ENCODE measurements around the gene SOCS4.

SOCS4 gene, protein sequence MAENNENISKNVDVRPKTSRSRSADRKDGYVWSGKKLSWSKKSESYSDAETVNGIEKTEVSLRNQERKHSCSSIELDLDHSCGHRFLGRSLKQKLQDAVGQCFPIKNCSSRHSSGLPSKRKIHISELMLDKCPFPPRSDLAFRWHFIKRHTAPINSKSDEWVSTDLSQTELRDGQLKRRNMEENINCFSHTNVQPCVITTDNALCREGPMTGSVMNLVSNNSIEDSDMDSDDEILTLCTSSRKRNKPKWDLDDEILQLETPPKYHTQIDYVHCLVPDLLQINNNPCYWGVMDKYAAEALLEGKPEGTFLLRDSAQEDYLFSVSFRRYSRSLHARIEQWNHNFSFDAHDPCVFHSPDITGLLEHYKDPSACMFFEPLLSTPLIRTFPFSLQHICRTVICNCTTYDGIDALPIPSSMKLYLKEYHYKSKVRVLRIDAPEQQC

DNA sequence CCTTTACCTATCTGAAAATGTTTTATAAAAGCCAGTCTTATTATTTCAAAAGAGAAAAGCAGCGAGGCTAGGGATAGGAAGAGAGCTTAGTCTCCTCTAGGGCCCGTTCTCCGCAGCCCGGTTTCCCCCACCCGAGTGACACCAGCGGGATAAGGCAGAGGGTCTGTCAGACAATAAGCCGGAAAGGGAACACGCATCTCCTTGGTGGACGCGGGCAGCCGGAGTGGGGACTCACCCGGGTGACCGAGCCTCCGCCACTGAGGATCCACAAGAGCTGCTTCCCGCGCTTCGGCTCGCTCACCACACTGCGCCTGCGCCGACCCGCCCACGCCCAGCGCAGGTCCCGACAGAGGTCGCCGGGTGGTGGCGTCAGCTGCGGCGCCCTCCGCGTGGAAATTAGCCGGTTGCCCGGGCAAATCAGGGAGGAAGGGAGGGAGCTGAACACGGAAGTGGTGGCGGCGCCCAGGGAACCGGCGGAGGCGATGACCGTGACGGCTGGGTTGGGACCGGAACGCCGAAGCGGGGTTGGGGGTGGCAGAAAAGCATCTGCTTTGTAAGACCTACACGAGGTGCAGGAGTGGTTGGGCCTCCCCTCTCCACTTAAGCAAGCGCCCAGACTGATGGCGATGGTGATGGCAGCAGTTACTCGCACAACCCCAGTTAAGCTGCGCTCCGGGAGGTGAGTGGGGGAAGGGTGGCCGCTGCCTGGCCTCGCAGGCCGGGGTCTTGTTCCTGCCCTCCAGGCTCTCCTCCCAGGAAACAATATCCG is at the start of gene SOCS4, which contains the start of gene WDHD1:
TSS of gene SOCS4 (plus strand) at position 444 of the 769 bp plus-strand sequence. CDS start 15,806 bp downstream, outside the sequence.
TSS of gene WDHD1 (minus strand) at position 307 of the 769 bp plus-strand sequence. CDS start 312 bp downstream, outside the sequence.
- TF ChIP-seq, protein P1, sequence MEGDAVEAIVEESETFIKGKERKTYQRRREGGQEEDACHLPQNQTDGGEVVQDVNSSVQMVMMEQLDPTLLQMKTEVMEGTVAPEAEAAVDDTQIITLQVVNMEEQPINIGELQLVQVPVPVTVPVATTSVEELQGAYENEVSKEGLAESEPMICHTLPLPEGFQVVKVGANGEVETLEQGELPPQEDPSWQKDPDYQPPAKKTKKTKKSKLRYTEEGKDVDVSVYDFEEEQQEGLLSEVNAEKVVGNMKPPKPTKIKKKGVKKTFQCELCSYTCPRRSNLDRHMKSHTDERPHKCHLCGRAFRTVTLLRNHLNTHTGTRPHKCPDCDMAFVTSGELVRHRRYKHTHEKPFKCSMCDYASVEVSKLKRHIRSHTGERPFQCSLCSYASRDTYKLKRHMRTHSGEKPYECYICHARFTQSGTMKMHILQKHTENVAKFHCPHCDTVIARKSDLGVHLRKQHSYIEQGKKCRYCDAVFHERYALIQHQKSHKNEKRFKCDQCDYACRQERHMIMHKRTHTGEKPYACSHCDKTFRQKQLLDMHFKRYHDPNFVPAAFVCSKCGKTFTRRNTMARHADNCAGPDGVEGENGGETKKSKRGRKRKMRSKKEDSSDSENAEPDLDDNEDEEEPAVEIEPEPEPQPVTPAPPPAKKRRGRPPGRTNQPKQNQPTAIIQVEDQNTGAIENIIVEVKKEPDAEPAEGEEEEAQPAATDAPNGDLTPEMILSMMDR (IDR thresholded peaks at IDR 0.05; ENCODE audit: borderline replicate concordance, insufficient read depth, low read depth, low read length): 0 out of 2 replicates have a peak, but pooled peaks have one; percentile 4
- H3K4me3 ChIP-seq (ENCODE audit: low read depth, low read length): peak within 1 kb of the TSS; percentile 99

DNA sequence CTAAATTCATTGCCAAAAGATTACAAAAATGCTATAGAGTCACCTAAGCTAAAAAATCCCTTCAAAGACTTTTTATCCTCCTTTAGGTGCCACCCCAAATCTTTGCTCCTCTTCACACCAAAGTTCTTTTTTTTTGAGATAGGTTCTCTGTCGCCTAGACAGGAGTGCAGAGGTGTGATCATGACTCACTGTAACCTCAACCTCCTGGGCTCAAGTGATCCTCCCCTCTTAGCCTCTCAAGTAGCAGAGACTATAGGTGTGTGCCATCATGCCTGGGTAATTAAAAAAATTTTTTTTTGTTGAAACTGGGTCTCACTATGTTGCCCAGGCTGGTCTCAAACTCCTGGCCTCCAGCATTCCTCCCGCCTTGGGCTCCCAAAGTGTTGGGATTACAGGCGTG is 48.0 kb upstream of the SOCS4 start:
- no peak overlapping the region for H3K4me3 ChIP-seq (ENCODE audit: low read depth, low read length)
- TF ChIP-seq, protein P1 (IDR thresholded peaks at IDR 0.05; ENCODE audit: borderline replicate concordance, insufficient read depth, low read depth, low read length): no peak

DNA sequence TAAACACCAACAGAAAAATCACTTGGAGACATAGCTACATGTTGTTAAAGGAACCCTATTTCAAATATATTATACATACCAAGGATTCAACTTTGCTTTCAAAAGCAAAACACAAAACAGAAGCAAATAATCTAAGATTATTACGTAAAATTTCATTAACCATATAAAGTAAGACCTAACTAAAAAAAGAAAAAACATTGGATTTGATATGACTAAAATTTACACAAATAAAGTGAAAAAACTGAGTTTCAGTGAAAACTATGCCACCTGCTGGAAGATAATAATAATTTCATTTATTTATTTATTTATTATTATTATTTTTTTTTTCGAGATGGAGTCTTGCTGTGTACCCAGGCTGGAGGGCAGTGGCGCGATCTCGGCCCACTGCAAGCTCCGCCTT is 45.3 kb upstream of the SOCS4 start:
- TF ChIP-seq, protein P1 (IDR thresholded peaks at IDR 0.05; ENCODE audit: borderline replicate concordance, insufficient read depth, low read depth, low read length): no peak
- no peak overlapping the region for H3K4me3 ChIP-seq (ENCODE audit: low read depth, low read length)

DNA sequence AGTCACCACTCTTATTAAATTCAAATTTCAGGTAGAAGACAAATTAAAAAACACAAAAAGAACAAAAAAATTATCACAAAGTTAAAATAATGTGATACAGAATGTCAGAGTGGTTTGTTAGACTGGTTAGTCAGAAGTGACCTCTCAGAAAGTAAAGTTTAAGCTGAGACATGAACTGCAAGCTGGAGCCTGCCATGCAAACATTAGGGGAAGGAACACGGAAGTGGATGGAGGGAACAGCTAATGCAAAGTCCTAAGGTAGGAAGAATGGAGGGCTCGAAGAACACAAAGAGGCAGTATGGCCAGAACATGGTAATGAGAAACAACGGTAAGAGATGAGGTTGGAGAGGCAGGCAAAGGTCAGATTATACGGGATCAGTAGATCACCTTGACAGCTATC is 41.9 kb upstream of the SOCS4 start:
- TF ChIP-seq, protein P1 (IDR thresholded peaks at IDR 0.05; ENCODE audit: borderline replicate concordance, insufficient read depth, low read depth, low read length): no peak
- no peak overlapping the region for H3K4me3 ChIP-seq (ENCODE audit: low read depth, low read length)

DNA sequence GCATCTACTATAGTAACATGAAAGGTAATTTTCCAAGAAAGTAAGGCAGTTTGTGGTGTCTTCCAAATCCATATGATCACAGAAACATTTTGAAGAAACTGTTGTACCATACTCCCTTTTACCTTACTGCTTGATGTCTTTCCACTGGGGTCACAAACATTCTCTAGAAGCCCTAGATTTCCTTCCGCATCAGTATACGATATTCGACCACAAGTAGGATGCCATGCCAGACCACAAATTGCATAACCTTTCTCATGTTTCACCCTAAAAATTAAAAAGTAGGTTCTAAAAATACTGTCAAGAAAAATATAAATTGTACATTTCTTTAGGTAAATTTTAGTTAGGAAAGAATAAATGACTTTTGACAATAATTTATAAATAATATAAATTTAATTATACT is 26.7 kb upstream of the SOCS4 start:
- TF ChIP-seq, protein P1 (IDR thresholded peaks at IDR 0.05; ENCODE audit: borderline replicate concordance, insufficient read depth, low read depth, low read length): no peak
- H3K4me3 ChIP-seq (ENCODE audit: low read depth, low read length): no peak overlapping the region

DNA sequence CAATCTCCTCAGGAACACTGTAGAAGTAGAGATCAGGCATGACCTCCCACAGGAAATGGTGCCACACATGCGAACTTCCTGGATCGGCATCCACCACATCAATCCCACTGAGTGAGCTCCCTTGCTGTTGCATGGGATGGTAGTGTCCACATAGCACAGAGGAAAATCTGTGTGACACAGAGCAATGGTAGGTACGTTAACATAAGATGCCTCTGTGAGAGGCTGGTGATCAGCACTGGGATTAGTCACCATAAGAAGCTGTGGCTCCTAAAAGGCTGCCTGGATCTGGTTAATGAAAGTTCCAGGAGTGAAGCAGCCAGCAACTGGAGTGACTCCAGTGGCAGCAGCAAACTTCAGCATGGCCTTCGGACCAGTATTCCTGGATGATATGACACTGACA is 22.0 kb upstream of the SOCS4 start:
- no peak overlapping the region for H3K4me3 ChIP-seq (ENCODE audit: low read depth, low read length)
- TF ChIP-seq, protein P1 (IDR thresholded peaks at IDR 0.05; ENCODE audit: borderline replicate concordance, insufficient read depth, low read depth, low read length): no peak
